HepG2 (cell line): Measurements from ENCODE around the gene CCDC9B. TPM values are rescaled to one million over a fixed set of nuclear protein-coding genes. Genes with fewer than 3 reads are reported as not detected.

ENCODE experiments used
- ATAC-seq: fragments of 200-7000 bp; cut with Tn5 transposase; 3 replicates; pipeline ENCODE4 v1.9.1; 2020; ENCODE audit warnings: mild to moderate bottlenecking, moderate library complexity
- BruUV-seq: library from RNA; stranded (reverse); fragments of 400-500 nt; replicated peaks from 2 replicates; lab custom pipeline; 2021; lab: Mats Ljungman, UMichigan
- CTCF ChIA-PET: fragments of 300-600 bp; formaldehyde crosslinking; extraction: SDS; loops from one replicate; lab custom pipeline; 2021; ENCODE audit warnings: low total read pairs, inconsistent platforms, low intra/inter-chr PET ratio; lab: Yijun Ruan, JAX
- POLR2A ChIA-PET: fragments of 350-600 bp; sonication (Branson Sonifier 250); formaldehyde crosslinking; loops from one replicate; lab custom pipeline; 2020; ENCODE audit warnings: antibody characterized with exemption, inconsistent platforms; lab: Yijun Ruan, JAX
- DNase-seq: peaks from one replicate; pipeline ENCODE4 v3.0.0-alpha.2; 2015; ENCODE audit warnings: low spot score
- FAIRE-seq: peaks from 3 replicates; lab custom pipeline; 2011; peaks lifted over from hg19 to GRCh38; lab: Jason Lieb, UNC
- H2AFZ ChIP-seq: one replicate; pipeline ENCODE4 v1.6.1; 2011; ENCODE audit warnings: low read length, inconsistent platforms
- H3K27ac ChIP-seq: fragments of 300-600 bp; 3 replicates; pipeline ENCODE4 v1.8.0; 2011; ENCODE audit warnings: mixed run types, mild to moderate bottlenecking, mixed read lengths, low read length, inconsistent platforms; ENCODE audit not compliant: insufficient read depth; ENCODE audit errors: extremely low read length
- H3K27me3 ChIP-seq, 2 experiments: fragments of 200-600 bp in 1 of 2; 2 replicates in 1 of 2; 3 replicates in 1 of 2; pipeline versions ENCODE4 v1.6.0 to v1.8.0; 2011; ENCODE audit warnings: low read length in 2 of 2, mild to moderate bottlenecking in 2 of 2, moderate library complexity in 2 of 2, inconsistent platforms in 1 of 2; ENCODE audit not compliant: insufficient read depth in 2 of 2, control insufficient read depth in 1 of 2
- H3K36me3 ChIP-seq, 2 experiments: fragments of 200-600 bp in 1 of 2; replicated peaks in 1 of 2; 2 replicates in 1 of 2; 3 replicates in 1 of 2; pipeline versions ENCODE4 v1.5.1 to v1.8.0; 2011; ENCODE audit warnings: low read length in 2 of 2, inconsistent platforms in 1 of 2; ENCODE audit not compliant: insufficient read depth in 2 of 2, control insufficient read depth in 1 of 2
- H3K4me1 ChIP-seq: 2 replicates; pipeline ENCODE4 v1.5.1; 2012; ENCODE audit warnings: low read length, inconsistent platforms; ENCODE audit not compliant: insufficient read depth
- H3K4me2 ChIP-seq: 2 replicates; pipeline ENCODE4 v1.6.0; 2011; ENCODE audit warnings: low read depth, low read length, inconsistent platforms
- H3K4me3 ChIP-seq, 3 experiments: fragments of 200-600 bp in 1 of 3; sonication (generic), shearing (Covaris generic) in 1 of 3; replicated peaks in 1 of 3; 2 replicates each; pipeline ENCODE4 v1.5.1; 2011 to 2016; ENCODE audit warnings: low read length in 3 of 3, inconsistent platforms in 2 of 3, low read depth in 2 of 3, mild to moderate bottlenecking in 2 of 3, control low read depth in 1 of 3, mixed read lengths in 1 of 3; ENCODE audit not compliant: insufficient read depth in 1 of 3
- H3K79me2 ChIP-seq: one replicate; pipeline ENCODE4 v1.6.1; 2011; ENCODE audit warnings: low read length, inconsistent platforms; ENCODE audit not compliant: insufficient read depth
- H3K9ac ChIP-seq: 2 replicates; pipeline ENCODE4 v1.6.0; 2011; ENCODE audit warnings: mild to moderate bottlenecking, low read depth, low read length, inconsistent platforms; ENCODE audit not compliant: insufficient read depth
- H3K9me3 ChIP-seq: 2 replicates; pipeline ENCODE4 v1.5.1; 2012; ENCODE audit warnings: mild to moderate bottlenecking, low read length
- H4K20me1 ChIP-seq: 2 replicates; pipeline ENCODE4 v1.6.0; 2011; ENCODE audit warnings: inconsistent platforms, mild to moderate bottlenecking, low read length, moderate library complexity; ENCODE audit not compliant: insufficient read depth
- HMGA1 ChIP-seq: sonication (generic); formaldehyde crosslinking; conservative IDR thresholded peaks from 2 replicates; pipeline ENCODE4 v1.4.0; 2020; ENCODE audit warnings: missing genetic modification reagents
- MYC ChIP-seq: sonication (generic); formaldehyde crosslinking; IDR thresholded peaks from 2 replicates; pipeline ENCODE4 v1.9.0; 2021; ENCODE audit warnings: missing genetic modification reagents, borderline replicate concordance
- MYNN ChIP-seq: sonication (generic); formaldehyde crosslinking; IDR thresholded peaks from 2 replicates; pipeline ENCODE4 v1.4.0; 2020; ENCODE audit warnings: mild to moderate bottlenecking, low read depth, missing genetic modification reagents
- RBAK ChIP-seq: sonication (generic); formaldehyde crosslinking; IDR thresholded peaks from 2 replicates; pipeline ENCODE4 v1.5.1; 2020; ENCODE audit warnings: mild to moderate bottlenecking, missing genetic modification reagents
- SIX1 ChIP-seq: sonication (generic); formaldehyde crosslinking; IDR thresholded peaks from 2 replicates; pipeline ENCODE4 v1.4.0; 2020; ENCODE audit warnings: missing genetic modification reagents, borderline replicate concordance
- SP140L ChIP-seq: sonication (generic); formaldehyde crosslinking; IDR thresholded peaks from 2 replicates; pipeline ENCODE4 v1.4.0; 2020; ENCODE audit warnings: missing genetic modification reagents, borderline replicate concordance
- ZFP36 ChIP-seq: fragments of 150-350 bp; IDR thresholded peaks from 2 replicates; pipeline ENCODE4 v1.6.1; 2018; ENCODE audit warnings: borderline replicate concordance, low read length, low read depth; ENCODE audit not compliant: partially characterized antibody
- ZKSCAN8 ChIP-seq: IDR thresholded peaks from 2 replicates; pipeline ENCODE4 v1.6.1; 2016; ENCODE audit warnings: borderline replicate concordance, missing genetic modification reagents, missing compliant biosample characterization
- ZNF121 ChIP-seq: sonication (generic); formaldehyde crosslinking; IDR thresholded peaks from 2 replicates; pipeline ENCODE4 v1.5.0; 2020; ENCODE audit warnings: mild to moderate bottlenecking, missing genetic modification reagents
- ZNF354B ChIP-seq: sonication (generic); formaldehyde crosslinking; IDR thresholded peaks from 2 replicates; pipeline ENCODE4 v1.8.0; 2022; ENCODE audit warnings: mild to moderate bottlenecking, missing genetic modification reagents
- ZNF709 ChIP-seq: sonication (generic); formaldehyde crosslinking; IDR thresholded peaks from 2 replicates; pipeline ENCODE4 v1.5.0; 2020; ENCODE audit warnings: mild to moderate bottlenecking, missing genetic modification reagents
- WGBS: methylation state at CpG from one replicate; pipeline ENCODE4 v1.1.6; 2017; ENCODE audit warnings: low lambda C conversion rate; 5-methylcytosine and 5-hydroxymethylcytosine counted together
- in situ Hi-C: cut with HindIII; loops from 2 replicates; pipeline ENCODE4 v1.10.0; 2017; ENCODE audit warnings: low pct_unique_long_range_greater_than_20kb; ENCODE audit not compliant: extremely low pct_ligation_motif_present
- intact Hi-C: fragments of 100-400 bp; cut with micrococcal nuclease; formaldehyde crosslinking; loops from one replicate; pipeline ENCODE4 v1.10.0; 2022; ENCODE audit not compliant: unreplicated experiment
- polyA plus RNA-seq, 8 experiments: library from polyadenylated mRNA; depleted of rRNA in 3 of 8; stranded (reverse) in 7 of 8; unstranded in 1 of 8; fragments of >200 nt; fragmentation: Illumina TruSeq in 4 of 8; extraction: Trizol in 4 of 8; gene quantifications; 2 replicates each; pipeline versions ENCODE4 v1.2.1 to v1.2.3, GENCODE V29; 2011 to 2016; ENCODE audit warnings: low read depth in 4 of 8, missing spikeins in 1 of 8, mixed read lengths in 1 of 8; ENCODE audit not compliant: insufficient read depth in 1 of 8
- total RNA-seq, 5 experiments: library from RNA; depleted of rRNA; stranded (reverse); fragments of >200 nt; fragmentation: Illumina TruSeq; extraction: Trizol; gene quantifications; 2 replicates each; pipeline ENCODE4 v1.2.3, GENCODE V29; 2016; ENCODE audit warnings: low read depth in 1 of 5
- TF ChIP-seq, protein P1 (sequence below): sonication (generic); formaldehyde crosslinking; IDR thresholded peaks from 2 replicates; pipeline ENCODE4 v1.4.0; 2020; ENCODE audit warnings: missing genetic modification reagents

CCDC9B gene
- total and polyA plus RNA-seq, 2 of the 13 experiments (the other 11 are each of a cell fraction or from before 2014, with no cell fraction given): 0.98 to 1.6 TPM

DNA sequence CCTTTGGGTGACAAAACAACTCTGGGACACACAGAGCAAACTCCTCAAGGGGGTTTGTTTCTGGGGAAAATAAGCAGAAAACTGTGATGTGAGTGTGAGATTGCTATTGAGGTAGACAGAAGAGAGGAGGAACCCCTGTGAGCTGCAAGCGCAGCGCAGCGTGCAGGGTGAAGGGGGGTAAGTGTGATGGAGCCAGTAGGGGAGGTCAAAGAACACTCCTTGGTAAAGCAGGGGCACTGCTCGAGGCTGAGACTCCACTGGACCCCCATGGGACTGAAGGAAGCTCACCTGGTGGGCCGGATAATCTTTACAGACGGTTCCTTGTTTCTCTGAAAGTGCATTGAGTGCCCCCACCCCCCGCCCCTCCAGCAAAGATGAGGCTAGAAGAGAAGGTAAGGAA is 9.7 kb downstream of the CCDC9B start:
- CTCF ChIA-PET: no interaction called here

More for the DNA sequence above, 9.7 kb downstream of the CCDC9B start:
- Histone ChIP-seq H3K27ac (no peak overlapping the region), H3K36me3 (no peaks in the 10 kb centered on the region), H3K4me2 (no peak overlapping the region), H3K4me3 (no peak overlapping the region), H2AFZ (no peak overlapping the region), H3K4me1 (peaks cover 19% of the 10 kb centered on the region), H3K27me3 (no peaks in the 10 kb centered on the region), H3K9me3 (no peaks in the 10 kb centered on the region), H3K79me2 (no peaks in the 10 kb centered on the region), H3K9ac (no peak overlapping the region), H4K20me1 (no peaks in the 10 kb centered on the region)
- POLR2A ChIA-PET: interaction anchor here (1.4 to 1.8 kb wide), 2 partner anchors 8 to 9 kb away, joined by 3 to 5 read pairs; partner anchors contain the start of genes CCDC9B and INAFM2
- intact Hi-C loops: no loop called here
- 83% methylated on average over 7 of the region's 7 CpGs for WGBS
- in situ Hi-C loops: no loop called here
- TF ChIP-seq MYC (CRISPR knock-in tag): no peak
- TF ChIP-seq, protein P1, sequence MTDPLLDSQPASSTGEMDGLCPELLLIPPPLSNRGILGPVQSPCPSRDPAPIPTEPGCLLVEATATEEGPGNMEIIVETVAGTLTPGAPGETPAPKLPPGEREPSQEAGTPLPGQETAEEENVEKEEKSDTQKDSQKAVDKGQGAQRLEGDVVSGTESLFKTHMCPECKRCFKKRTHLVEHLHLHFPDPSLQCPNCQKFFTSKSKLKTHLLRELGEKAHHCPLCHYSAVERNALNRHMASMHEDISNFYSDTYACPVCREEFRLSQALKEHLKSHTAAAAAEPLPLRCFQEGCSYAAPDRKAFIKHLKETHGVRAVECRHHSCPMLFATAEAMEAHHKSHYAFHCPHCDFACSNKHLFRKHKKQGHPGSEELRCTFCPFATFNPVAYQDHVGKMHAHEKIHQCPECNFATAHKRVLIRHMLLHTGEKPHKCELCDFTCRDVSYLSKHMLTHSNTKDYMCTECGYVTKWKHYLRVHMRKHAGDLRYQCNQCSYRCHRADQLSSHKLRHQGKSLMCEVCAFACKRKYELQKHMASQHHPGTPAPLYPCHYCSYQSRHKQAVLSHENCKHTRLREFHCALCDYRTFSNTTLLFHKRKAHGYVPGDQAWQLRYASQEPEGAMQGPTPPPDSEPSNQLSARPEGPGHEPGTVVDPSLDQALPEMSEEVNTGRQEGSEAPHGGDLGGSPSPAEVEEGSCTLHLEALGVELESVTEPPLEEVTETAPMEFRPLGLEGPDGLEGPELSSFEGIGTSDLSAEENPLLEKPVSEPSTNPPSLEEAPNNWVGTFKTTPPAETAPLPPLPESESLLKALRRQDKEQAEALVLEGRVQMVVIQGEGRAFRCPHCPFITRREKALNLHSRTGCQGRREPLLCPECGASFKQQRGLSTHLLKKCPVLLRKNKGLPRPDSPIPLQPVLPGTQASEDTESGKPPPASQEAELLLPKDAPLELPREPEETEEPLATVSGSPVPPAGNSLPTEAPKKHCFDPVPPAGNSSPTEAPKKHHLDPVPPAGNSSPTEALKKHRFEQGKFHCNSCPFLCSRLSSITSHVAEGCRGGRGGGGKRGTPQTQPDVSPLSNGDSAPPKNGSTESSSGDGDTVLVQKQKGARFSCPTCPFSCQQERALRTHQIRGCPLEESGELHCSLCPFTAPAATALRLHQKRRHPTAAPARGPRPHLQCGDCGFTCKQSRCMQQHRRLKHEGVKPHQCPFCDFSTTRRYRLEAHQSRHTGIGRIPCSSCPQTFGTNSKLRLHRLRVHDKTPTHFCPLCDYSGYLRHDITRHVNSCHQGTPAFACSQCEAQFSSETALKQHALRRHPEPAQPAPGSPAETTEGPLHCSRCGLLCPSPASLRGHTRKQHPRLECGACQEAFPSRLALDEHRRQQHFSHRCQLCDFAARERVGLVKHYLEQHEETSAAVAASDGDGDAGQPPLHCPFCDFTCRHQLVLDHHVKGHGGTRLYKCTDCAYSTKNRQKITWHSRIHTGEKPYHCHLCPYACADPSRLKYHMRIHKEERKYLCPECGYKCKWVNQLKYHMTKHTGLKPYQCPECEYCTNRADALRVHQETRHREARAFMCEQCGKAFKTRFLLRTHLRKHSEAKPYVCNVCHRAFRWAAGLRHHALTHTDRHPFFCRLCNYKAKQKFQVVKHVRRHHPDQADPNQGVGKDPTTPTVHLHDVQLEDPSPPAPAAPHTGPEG (CRISPR knock-in tag): no peak
- no peak for TF ChIP-seq SIX1
- TF ChIP-seq ZKSCAN8: no peak
- no peak for TF ChIP-seq ZNF121 (CRISPR knock-in tag)
- TF ChIP-seq ZFP36: no peak
- TF ChIP-seq HMGA1 (CRISPR knock-in tag): no peak
- TF ChIP-seq MYNN: no peak
- TF ChIP-seq RBAK (CRISPR knock-in tag): no peak
- no peak for TF ChIP-seq ZNF709 (CRISPR knock-in tag)
- no peak for TF ChIP-seq SP140L (CRISPR knock-in tag)
- no peak for TF ChIP-seq ZNF354B (CRISPR knock-in tag)
- no TSS peak for BruUV-seq
- FAIRE-seq: no peak
- DNase-seq: no peak
- ATAC-seq: no peak
